K562 (cell line): ENCODE measurements around the gene HYOU1. TPM values are rescaled to one million over a fixed set of nuclear protein-coding genes. Genes with fewer than 3 reads are reported as not detected.

Source experiments
- AFF1 ChIP-seq, 2 experiments: fragments of 450-650 bp; IDR thresholded peaks; 2 replicates each; pipeline ENCODE4 v1.6.1; 2018; ENCODE audit warnings: mild to moderate bottlenecking in 2 of 2, low read depth in 1 of 2; ENCODE audit not compliant: partially characterized antibody in 2 of 2
- CHD7 ChIP-seq: fragments of 200-600 bp; sonication (generic); IDR thresholded peaks from one replicate; pipeline ENCODE4 v1.6.1; 2012; ENCODE audit warnings: mild to moderate bottlenecking, low read depth, low read length, inconsistent platforms
- CSDE1 ChIP-seq, 2 experiments: fragments of 450-650 bp; IDR thresholded peaks; 2 replicates each; pipeline ENCODE4 v1.6.1; 2016; ENCODE audit warnings: mild to moderate bottlenecking in 1 of 2
- DDX20 ChIP-seq: fragments of 450-650 bp; IDR thresholded peaks from 2 replicates; pipeline ENCODE4 v1.6.1; 2016; ENCODE audit warnings: missing genetic modification characterization, low read depth, mild to moderate bottlenecking, missing compliant biosample characterization, moderate library complexity
- KLF1 ChIP-seq: fragments of 450-650 bp; IDR thresholded peaks from 2 replicates; pipeline ENCODE4 v1.6.1; 2016; ENCODE audit warnings: missing genetic modification characterization, missing compliant biosample characterization
- LARP7 ChIP-seq: fragments of 450-650 bp; IDR thresholded peaks from 2 replicates; pipeline ENCODE4 v1.6.1; 2016
- VEZF1 ChIP-seq: fragments of 200-800 bp; sonication (Bioruptor generic); IDR thresholded peaks from 2 replicates; pipeline ENCODE4 v1.6.1; 2017; ENCODE audit warnings: missing genetic modification characterization, missing compliant biosample characterization
- YBX1 ChIP-seq: fragments of 450-650 bp; IDR thresholded peaks from 2 replicates; pipeline ENCODE4 v1.7.1; 2016; ENCODE audit warnings: mild to moderate bottlenecking
- ZNF121 ChIP-seq: sonication (generic); formaldehyde crosslinking; conservative IDR thresholded peaks from 2 replicates; pipeline ENCODE4 v1.8.0; 2022; ENCODE audit warnings: missing genetic modification reagents
- ZNF384 ChIP-seq: IDR thresholded peaks from 2 replicates; pipeline ENCODE4 v1.6.1; 2012; ENCODE audit warnings: low read depth, low read length, improper control_type of control experiment
- polyA plus RNA-seq, 8 experiments: library from polyadenylated mRNA; depleted of rRNA in 4 of 8; stranded (reverse) in 5 of 8; unstranded in 3 of 8; fragments of >200 nt; fragmentation: Nextera tagmentation in 2 of 8; fragmentation: Illumina TruSeq in 1 of 8; extraction: Ambion mirVana in 2 of 8; extraction: Trizol in 1 of 8; gene quantifications; 2 replicates each; pipeline versions ENCODE4 v1.2.1 to v1.2.3, GENCODE V29; 2011 to 2014; ENCODE audit warnings: inconsistent platforms in 1 of 8, missing spikeins in 1 of 8
- total RNA-seq, 7 experiments: library from RNA; depleted of rRNA in 6 of 7; stranded (reverse); fragments of >200 nt in 6 of 7; fragmentation: Illumina TruSeq in 2 of 7; extraction: Trizol in 2 of 7; gene quantifications; 2 replicates each; pipeline versions ENCODE4 v1.2.1 to v1.2.3, GENCODE V29; 2011 to 2021; ENCODE audit warnings: low replicate concordance in 1 of 7

HYOU1 gene
- total and polyA plus RNA-seq, 9 of the 15 experiments (the other 6 are each of a cell fraction or from before 2014, with no cell fraction given), result 19.5 to 197 (median 128) TPM

- TF ChIP-seq AFF1 (IDR thresholded peaks at IDR 0.05; ENCODE audit: low read depth in 1 of 2, partially characterized antibody in 2 of 2) (peak in 1 of 2 experiments; percentile 22), ZNF121 (CRISPR knock-in tag) (no peak), DDX20 (tag) (no peak), VEZF1 (CRISPR knock-in tag) (peak; percentile 77), CHD7 (no peak), CSDE1 (IDR thresholded peaks at IDR 0.05) (peak in 1 of 2 experiments; percentile 96; a peak in 2 of 4 replicates), LARP7 (no peak), KLF1 (tag) (0 out of 2 replicates have a peak, but pooled peaks have one; percentile 44), ZNF384 (no peak), YBX1 (no peak)
Measured at GRCh38 chr11:119101759-119102423, 44.9 kb upstream of the HYOU1 start, which contains the start of gene DPAGT1 (continued).
